Femur (tissue), 1 donor: ENCODE data around the gene ADGRG3.

Experiments
- DNase-seq: peaks from one replicate; pipeline ENCODE4 v3.0.0-alpha.2; 2017

Gene ADGRG3

DNA sequence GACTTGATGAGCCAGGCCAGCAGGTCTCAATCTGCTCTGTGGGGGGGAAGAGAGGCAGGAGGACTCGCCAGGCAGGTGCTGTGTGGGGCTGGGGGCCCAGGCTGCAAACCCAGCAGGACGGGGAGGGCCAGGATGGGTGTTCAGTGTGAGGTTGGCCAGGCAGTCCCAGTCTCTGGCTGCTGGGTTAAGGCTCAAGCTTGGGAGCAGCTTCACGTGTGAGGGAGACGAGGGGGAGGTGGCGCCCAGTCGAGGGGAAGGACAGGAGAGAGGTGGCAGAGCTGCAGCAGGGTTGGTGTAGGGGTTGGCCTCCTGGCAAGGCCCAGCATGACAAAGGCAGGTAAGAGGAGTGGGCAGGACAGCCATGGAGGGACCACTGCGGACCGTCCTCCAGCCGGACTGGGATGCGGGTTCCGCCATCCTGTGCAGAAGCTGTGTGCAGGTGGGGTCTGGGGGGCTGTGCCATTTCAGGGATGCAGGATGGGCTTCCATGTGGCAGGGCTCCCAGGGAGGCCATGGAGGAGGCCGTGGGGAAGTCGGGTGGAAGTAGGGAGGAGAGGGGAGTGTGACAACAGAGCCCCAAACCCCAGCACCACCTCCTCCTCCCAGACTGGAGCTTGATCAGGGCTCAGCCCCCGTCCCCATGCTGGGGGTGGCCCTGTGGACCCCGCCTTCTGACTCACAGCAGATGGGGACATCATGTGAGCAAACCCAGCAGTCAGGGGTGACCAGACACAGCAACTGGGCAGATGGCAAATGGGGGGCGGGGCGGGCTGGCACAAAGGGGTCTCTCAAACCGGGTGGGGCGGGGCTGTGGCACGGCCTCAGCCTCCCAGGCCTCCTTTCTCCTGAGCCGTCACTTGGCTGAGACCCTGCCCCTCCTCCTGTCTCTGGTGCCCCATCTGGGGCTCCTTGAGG, 36.9 kb upstream of the ADGRG3 start:
- no peak for DNase-seq

DNA sequence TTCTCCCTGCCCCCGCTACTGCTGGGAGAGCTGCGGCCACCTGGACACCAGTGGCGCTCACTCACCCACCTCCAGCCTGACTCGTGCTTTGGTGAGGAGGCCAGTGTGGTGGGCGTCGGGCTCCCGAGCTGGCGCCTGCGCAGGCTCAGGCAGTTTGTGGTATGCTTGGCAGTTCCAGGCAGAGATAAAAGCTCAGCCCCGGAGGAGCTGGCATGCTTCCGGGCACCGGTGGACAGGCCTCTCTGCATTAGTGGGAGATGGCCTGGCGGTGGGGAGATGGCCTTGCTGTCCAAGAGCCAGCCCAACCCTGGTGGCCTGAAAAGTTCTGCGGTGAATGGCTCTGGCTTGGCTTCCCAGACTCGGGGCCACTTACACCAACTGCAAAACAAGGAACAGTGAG, 35.5 kb upstream of the ADGRG3 start:
- no peak for DNase-seq

DNA sequence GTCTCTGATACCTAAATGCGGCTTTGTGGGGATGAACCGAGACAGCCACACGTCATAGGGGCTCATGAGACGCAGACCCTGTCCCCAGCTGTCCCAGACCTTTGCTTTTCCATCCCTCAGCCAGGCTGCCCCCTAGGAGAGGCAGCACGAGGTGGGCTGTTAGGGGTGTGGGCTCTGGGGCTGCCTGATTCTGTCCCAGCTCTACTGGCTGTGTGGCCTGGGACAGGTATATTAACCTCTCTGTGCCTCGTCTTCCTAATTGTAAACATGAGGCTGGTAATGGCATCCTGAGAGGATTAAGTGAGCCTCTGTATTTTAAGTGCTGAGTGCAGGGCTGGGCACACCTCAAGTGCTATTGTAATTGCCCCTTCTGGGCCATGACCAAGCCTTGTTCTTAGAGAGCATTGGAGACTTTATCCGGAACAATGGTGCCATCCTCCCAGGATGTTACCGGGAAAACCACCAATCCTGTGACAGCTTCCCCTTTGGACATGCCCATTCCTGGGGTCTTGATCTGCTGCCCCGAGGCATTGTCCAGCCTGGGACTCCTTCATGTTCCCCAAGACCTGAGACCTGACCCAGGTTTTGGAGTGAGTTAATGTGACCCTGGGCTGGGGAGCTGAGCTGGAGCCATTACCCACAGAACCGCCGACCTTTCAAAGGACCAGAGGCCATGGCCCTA, 34.6 kb upstream of the ADGRG3 start:
- no peak for DNase-seq

DNA sequence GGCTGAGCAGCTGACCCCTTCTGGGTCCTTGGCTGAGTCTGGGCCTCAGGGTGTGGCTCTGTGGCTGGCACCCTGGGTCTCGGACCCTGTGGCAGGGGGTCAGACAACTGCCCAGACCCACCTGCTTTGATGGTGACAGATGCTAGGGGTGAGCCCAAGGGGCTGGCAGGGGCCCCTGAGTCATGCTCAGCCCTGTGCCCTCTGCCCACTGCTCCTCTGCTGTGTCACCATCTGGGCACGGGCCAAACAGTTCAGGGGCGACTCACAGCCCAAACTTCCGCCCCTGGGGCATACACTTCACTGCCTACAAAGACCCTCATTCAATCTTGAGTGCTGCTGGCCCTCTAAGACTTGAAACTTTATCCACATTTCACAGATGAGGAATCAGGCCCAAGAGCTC, 33.9 kb upstream of the ADGRG3 start:
- no peak for DNase-seq

DNA sequence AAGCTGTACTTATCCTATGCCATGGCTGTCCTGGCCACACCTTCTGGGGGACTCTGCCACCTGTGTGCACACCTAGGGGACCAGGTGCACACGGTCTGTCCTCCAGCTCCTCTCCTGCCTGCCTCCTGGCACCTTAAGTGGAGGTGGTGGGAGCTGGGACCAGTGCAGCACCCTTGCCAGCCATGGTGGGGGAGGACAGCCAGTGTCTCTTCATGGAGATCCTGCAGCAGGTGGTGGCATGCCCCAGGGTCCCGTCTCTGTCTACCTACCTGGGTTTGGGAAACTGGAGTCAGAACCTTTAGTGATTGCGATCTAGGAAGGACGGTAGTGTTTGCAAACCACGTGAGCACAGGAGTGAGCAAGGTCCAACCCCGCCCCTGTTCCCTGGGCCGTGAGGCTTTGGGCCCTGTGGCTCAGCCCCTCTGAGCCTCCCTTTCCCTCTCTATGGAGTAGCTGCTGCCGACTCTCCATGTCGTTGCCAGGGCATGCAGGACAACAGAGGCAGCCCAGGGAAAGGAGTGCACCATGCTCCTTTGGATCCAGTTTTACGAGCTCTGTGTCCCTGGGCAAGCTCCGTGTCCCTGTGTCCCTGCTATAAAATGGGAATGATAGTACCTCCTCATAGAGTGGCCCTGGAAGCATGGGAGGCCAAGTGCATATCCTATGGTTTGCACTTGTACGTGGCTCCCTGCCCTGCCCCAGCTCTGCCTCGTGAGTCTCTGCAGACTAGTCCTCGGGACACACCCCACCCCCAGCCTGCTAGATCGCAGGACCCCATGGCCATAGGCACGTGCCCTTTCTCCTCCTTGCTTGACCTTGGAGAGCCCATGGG, 32.6 kb upstream of the ADGRG3 start:
- no peak for DNase-seq

DNA sequence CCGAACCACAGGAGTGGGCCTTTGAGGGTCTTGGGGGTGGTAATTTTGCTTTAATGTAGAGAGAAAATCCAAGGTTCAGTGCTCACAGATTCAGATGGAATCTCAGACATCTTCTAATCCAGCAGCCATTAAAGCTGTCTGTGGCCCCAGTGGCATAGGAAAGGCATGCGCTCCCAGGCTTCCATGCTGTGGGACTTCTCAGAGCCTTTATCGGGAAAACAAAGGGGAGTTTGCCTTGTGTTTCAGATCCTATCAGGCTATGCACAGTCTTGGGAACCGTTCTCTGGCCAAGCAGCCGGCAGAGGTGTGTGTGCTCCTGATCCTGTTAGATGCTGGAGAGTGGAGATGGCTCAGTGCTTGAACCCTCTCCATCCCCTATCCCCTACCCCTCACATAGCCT, 31.9 kb upstream of the ADGRG3 start:
- DNase-seq, result no peak

DNA sequence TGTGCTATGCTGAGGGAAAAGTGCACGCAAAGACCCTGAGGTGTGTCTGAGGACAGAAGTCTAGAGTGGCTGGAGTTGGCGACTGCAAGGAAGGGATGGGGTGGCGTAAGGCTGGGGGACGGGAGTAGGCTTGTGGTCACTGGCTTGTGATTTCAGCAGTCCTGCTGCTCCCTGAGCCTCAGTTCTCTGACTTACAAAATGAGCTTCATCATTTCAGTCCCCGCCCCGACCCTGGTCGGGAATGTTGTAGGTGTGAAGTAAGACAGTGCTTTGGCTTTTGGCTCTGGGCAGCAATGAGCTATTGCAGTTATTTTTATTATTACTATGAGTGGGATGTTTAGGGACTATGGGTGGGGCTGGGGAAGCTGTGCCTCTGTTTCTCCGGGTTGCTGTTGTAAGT, 31.1 kb upstream of the ADGRG3 start:
- no peak for DNase-seq

DNA sequence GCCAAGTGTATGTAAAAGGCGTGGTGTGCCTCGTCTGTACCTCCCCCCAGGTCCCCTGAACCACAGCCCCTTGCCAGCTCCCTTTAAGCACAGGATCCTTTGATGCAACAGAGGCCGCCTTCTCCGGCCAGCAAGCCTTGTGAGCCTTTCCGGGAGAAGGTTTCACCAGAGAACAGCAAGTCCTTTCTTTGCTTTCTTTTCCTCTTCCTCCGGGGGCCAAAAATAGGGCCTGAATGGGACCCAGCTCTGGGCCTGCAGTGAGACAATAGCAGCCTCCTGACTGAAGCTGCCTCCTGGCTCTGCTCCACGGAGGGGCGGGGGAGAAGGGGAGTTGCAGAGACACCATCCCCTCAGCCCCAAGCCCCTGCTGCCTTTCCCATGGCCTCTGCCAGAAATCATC, 30.7 kb upstream of the ADGRG3 start:
- DNase-seq, result peak; percentile 72

DNA sequence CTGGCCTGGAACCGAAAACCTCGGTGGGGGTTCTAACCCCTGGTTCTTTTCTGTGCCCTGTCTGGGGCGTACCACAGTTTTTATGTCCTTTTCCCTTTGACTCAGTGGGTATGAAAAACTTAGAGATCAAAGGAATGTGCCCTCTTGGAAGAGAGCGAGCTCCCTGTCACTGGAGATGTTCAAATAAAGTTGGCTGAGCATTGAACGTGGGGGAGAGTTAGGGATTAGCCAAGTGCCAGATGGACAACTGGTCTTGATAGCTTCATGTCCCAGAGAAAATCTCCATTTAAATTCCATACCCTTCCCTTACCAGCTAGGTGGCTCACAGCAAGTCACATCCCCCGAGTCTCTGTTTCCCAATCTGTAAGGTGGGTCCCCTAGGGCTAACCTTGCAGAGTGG, 30.1 kb upstream of the ADGRG3 start:
- DNase-seq, result no peak

DNA sequence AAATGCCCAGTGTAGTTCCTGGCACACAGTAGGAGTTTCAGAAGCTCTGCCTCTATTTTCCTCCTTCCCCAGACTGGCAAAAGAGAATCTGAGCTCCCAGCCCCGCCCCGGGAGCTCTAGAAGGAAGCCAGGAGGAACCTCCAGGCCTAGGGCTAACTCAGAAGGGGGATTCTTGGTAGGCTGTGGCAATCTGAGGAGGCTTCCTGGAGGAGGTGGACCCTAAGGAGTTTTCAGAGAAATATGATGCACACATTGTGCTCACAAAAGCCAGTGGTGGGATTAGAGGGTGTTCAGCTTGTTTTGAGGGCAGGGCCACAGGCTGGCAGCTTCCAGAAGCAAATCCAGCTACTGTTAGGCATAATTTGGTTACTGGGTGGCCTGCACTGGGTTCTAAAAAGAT, 29.7 kb upstream of the ADGRG3 start:
- DNase-seq, result no peak

DNA sequence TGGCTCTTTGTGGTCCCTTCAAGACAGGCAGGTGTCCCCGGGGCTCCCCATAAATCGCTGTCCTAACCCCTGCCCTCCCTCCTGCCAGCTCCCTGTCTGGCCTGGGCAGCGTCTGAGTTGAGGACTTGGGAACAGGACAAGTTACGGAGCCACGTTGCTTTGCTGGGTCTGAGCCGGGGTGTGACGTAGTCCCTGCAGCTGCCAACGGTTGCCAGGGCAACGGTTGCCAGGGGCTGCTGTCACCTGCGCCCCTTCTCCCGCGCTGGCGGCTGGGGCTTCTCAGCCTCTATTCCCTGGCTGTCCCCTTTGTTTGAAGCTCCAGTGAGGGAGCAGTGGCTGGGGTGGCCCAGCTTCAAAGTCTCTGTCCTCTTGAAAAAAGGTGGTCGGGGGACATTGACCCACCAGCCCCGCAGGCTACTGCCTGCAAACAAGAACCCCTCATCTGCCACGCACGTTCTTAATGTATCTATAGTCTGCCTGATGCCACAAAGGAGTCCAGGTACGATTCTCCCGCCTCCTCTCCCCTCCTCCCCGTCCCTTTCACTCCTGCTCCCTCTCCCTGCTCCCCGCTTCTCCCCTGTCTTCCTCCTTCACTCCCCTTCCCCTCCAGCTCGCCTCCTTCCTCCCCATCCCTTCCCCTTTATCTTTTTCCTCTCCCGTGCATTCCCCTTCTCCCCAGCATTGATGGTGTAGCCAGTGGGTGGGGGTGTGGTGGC, 28.8 kb upstream of the ADGRG3 start:
- DNase-seq, result peak; percentile 88

DNA sequence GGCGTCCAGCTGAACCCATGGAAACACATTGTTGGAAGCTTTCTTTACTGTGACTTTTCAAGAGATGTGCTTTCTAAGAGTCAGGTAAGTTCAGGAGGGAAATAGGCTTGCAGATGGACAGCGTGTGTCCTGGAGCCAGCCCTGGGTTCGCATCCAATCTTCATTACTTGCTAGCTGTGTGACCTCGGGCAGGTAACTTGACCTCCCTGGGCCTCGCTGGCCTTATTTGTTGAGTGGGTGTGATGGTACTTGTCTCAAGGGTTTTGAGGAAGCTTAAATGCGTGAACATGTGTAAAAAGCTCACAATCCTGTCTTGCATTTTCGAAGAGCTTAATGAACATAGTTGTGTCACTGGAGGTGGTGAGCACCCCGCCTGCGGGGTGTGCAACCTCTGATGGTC, 27.9 kb upstream of the ADGRG3 start:
- no peak for DNase-seq

DNA sequence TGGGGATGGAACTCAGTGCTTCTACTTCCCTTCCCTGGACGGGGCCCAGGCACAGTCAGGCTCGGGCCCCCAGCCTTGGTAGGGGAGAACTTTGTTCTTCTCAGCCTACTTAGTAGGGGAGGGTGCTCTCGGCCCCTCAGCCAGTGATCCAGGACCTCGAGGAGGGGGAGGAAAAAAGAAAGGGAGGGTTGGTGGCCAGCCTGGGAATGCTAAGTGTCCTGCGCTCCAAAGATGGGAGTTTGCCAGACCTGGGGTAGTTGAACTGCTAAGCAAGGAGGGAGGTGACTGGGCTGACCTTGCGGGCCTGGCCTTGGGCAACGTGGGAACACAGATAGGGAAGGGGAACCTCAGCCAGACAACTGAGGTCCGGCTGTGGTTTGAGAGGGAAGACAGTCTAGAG, 27.5 kb upstream of the ADGRG3 start:
- no peak for DNase-seq

DNA sequence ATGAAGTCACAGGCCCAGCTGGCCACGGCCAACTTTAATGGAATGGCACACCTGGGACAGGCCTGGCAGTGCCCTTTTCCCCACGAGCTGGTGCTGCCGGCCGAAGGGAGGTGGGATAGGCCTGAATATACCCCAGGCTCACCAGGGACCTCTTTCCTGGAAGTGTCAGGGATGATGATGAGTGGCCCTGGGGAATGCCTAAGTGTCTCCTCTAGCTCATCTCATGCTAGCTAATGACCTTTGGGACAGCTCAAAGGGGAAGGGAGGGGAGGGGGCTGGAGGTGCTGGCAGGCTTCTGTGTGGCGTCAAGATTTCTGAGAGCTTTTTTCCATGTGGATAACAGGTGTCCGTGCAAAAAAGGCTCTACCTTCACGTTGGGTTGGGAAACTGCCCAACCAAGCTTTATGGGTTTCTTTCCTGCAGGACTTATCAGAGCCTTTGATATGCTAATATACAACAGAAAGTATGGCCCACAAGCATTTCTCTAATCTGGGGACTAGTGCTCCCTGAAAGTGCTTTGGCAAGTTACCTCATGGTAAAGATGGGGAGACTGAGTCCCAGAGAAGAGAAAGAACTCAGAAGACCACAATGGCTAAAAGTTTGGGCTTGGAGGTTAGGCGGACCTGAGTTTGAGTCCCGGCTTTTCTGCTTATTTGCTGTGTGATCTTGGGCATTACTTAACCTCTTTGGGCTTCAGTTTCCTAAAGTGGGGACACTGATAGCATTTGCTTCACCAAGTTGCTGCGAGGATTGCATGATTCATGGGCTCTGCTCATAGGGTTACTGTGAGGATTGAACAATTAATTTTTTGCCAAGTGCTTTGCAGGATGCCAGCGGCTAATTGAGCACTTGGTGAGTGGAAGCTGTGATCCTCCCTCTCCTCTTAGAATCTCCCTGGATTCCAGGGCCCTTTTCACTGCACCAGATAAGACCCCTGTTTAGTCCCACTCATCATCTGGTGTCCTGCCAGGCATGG, 25.7 kb upstream of the ADGRG3 start:
- no peak for DNase-seq

DNA sequence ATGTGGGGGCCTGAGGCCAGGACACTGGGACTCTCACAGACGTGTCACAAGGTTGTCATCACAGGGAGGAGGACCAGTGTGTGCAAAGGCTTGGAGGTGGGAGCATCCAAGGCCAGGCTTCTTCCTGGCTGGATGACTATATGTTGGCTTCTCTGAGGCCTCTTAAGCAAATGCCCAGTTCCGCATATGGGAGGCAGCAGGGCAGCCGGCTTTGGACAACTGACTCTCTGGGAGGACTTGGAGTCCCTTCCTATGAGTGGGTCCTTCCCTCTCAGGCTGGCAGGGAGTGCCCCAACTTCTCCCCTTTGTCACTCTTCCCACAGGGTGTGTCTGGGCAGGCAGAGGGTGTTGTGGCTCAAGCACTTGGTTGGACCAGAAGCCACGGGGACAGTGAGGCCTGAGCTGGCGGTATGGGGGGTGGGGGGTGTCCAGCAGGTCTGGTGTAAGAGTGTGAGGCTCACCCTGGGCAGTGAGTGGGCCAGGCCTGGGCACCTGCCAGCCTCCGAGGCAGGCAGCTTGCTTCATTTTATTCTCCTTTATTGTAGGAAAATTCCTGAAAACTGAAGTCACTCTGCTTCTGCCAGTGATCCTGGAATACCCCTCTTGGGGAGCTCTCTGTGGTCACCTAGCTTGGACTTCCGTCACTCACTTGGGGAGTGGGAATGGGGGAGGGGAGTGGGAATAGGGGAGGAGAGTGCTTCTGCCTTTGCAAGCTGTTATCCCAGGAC, 24.8 kb upstream of the ADGRG3 start:
- DNase-seq, result no peak

DNA sequence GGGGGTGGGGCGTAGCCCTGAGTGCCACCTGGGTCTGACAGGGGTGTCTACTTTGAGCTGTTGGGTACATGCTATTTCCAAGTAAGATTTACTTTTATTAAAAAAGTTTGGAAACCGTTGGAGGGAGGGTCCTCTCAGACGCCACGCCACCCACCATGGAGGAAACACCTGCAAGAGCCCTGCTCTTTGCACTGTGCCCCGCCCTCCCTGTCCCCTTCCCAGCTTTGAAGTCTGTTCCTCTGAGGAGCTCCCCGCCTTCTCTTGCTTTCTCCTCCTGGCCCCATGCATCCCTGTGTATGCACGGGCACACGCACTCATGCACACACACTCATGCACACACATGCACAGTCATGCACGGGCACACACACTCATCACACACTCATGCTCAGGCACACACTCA, 24.2 kb upstream of the ADGRG3 start:
- no peak for DNase-seq

DNA sequence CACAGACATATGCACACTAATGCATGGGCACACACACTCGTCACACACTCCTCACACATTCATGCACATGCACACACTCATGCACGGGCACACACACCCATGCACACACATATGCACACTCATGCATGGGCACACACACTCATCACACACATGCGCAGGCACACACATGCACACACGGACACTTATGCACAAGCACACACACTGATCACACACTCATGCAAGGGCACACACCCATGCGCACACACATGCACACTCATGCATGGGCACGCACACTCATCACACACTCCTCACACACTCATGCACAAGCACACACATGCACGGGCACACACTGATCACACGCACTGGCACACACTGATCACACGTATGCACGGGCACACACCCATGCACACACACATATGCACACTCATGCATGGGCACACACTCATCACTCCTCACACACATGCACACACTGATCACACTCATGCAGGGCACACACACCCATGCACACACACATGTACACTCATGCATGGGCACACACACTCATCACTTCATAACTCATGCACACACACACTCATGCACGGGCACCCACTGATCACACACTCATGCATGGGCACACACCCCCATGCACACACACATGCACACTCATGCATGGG, 23.6 kb upstream of the ADGRG3 start:
- no peak for DNase-seq

DNA sequence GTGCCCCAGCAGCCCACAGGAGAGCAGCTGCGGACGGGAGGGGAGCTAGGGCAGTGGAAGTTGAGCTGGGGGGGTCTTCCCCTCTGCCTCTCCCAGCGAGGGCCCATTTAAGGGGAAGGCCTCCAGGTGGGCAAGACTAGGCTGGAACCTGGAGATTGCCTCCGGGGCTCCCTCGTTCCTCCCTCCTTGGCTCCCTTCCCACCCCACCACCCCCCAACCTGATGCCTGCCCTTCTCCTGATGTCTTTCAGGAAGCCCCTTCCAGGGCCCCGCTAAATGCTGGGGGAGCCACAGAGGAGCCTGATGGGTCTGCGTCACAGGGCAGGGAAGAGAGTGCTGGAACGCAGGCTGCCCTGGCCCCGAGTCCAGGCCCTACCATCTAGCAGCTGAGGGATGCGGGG, 22.9 kb upstream of the ADGRG3 start:
- DNase-seq, result no peak

DNA sequence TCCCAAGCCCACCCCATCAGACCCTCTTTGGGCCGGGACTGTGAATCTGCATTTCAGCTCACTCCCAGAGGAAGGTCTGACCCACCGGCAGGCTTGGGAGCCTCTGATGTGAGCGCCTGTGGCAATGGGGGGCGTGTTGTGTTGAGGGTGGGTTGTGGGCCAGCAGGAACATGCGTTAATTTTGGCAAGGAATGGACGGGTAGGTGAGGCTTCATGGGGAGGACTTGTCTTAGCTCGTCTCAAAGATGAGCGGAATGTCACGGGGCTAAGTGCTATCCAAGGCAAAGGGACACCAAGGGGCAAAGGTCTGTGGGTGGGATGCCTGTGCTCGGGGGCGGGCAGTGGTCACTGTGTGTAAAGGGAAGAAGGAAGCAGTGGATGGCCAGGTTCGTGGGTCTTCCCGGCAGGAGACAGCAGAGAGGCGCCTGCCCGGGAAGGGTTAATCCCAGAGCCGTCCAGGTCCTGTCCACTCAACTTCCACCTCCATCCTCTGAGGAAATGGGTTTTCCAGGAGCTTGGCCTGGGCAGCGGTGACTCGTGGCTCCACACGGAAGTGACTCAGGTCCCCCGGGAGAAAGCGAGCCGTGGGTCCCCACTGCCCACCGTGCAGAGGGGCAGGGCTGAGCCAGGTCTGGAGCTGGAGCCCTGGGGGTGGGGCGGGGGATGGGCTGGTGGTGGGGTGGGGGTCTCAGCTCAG, 22.3 kb upstream of the ADGRG3 start:
- DNase-seq, result peak; percentile 73
